Vagina (tissue), 2 donors: ENCODE measurements around the gene IRF2.

Source experiments
- CTCF ChIP-seq, 3 experiments: fragments of 450-650 bp in 2 of 3; fragments of 200-600 bp in 1 of 3; sonication (generic) in 1 of 3; IDR thresholded peaks; one replicate each; pipeline ENCODE4 v1.5.1; 2017 to 2019; ENCODE audit warnings: antibody characterized with exemption in 3 of 3, mild to moderate bottlenecking in 2 of 3, moderate library complexity in 2 of 3
- POLR2A ChIP-seq, 2 donors: fragments of 450-650 bp; IDR thresholded peaks; one replicate each; pipeline ENCODE4 v1.6.1; 2017; ENCODE audit warnings: antibody characterized with exemption in 2 of 2, mild to moderate bottlenecking in 2 of 2, moderate library complexity in 2 of 2
- POLR2AphosphoS5 ChIP-seq, 2 donors: sonication (generic); formaldehyde crosslinking; IDR thresholded peaks; one replicate each; pipeline ENCODE4 v1.9.0; 2017; ENCODE audit warnings: antibody characterized with exemption in 2 of 2, mild to moderate bottlenecking in 2 of 2, low read depth in 1 of 2; ENCODE audit not compliant: insufficient read depth in 1 of 2

GRCh38 chr4:184413261-184414046, 60.9 kb downstream of the IRF2 start:
- TF ChIP-seq CTCF (IDR thresholded peaks at IDR 0.05) = no peak
- no peak for TF ChIP-seq POLR2A (IDR thresholded peaks at IDR 0.05)
- no peak for TF ChIP-seq POLR2AphosphoS5 (IDR thresholded peaks at IDR 0.05; ENCODE audit: insufficient read depth in 1 of 2, low read depth in 1 of 2)
